Testis (tissue), 2 donors: ENCODE measurements around the gene CHRNA9.
"Not testable (repeated sequence)": the region's sequence is repeated elsewhere in the genome, so short reads cannot be mapped to it uniquely, and the experiment has no call there.

Experiments used
- POLR2A ChIP-seq: fragments of 450-650 bp; IDR thresholded peaks from one replicate; pipeline ENCODE4 v1.6.1; 2017; ENCODE audit warnings: antibody characterized with exemption, mild to moderate bottlenecking, moderate library complexity
- TF ChIP-seq, protein P1 (sequence below), 3 experiments: fragments of 450-650 bp in 2 of 3; fragments of 200-600 bp in 1 of 3; sonication (generic) in 1 of 3; IDR thresholded peaks; one replicate each; pipeline ENCODE4 v1.5.1; 2016 to 2019; ENCODE audit warnings: antibody characterized with exemption in 3 of 3, mild to moderate bottlenecking in 2 of 3, moderate library complexity in 1 of 3

DNA sequence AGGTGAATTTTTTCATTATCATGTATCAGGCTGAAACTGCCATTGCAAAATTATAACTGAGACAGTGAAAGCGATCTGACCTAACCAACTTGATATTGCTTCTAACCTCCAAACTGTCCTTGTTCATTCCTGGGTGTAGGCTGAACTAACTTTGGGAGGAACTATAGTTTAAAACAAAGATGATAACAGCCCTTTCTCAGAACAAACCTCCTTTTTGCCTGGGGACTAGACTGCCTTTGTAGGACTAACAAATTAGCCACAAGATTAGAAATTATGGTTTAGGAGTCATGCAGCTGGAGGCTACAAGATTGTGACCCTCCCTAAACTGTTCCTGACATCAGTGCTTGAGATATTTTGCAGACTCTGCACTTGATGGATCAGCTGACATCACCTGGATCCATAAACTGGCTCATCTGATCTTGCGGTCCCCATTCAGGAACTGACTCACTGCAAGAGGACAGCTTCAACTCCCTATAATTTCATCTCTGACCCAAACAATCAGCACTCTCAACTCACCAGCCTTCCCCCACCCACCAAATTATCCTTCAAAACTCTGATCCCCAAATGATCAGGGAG lies 44.4 kb upstream of the CHRNA9 start:
- TF ChIP-seq, protein P1, sequence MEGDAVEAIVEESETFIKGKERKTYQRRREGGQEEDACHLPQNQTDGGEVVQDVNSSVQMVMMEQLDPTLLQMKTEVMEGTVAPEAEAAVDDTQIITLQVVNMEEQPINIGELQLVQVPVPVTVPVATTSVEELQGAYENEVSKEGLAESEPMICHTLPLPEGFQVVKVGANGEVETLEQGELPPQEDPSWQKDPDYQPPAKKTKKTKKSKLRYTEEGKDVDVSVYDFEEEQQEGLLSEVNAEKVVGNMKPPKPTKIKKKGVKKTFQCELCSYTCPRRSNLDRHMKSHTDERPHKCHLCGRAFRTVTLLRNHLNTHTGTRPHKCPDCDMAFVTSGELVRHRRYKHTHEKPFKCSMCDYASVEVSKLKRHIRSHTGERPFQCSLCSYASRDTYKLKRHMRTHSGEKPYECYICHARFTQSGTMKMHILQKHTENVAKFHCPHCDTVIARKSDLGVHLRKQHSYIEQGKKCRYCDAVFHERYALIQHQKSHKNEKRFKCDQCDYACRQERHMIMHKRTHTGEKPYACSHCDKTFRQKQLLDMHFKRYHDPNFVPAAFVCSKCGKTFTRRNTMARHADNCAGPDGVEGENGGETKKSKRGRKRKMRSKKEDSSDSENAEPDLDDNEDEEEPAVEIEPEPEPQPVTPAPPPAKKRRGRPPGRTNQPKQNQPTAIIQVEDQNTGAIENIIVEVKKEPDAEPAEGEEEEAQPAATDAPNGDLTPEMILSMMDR (IDR thresholded peaks at IDR 0.05), result not testable (repeated sequence)
- TF ChIP-seq POLR2A, result not testable (repeated sequence)
